GM20000 (cell line): ENCODE data around the gene PTPRK.

Source experiments
- DNase-seq: peaks from one replicate; pipeline ENCODE4 v3.0.0; 2012; ENCODE audit warnings: low spot score
- CTCF ChIP-seq: IDR thresholded peaks from 2 replicates; pipeline ENCODE4 v1.5.1; 2012; ENCODE audit warnings: mild to moderate bottlenecking, control low read depth; ENCODE audit errors: extremely low read depth, missing control alignments

PTPRK gene

GRCh38 chr6:128039543-128039942 lies 480.9 kb downstream of the PTPRK start:
- no peak for DNase-seq
- TF ChIP-seq CTCF: no peak

- no peak for TF ChIP-seq CTCF
- DNase-seq: no peak
These were observed 483.4 kb downstream of the PTPRK start for GRCh38 chr6:128036808-128037570.

GRCh38 chr6:128033156-128033555 lies 487.2 kb downstream of the PTPRK start:
- DNase-seq: no peak
- no peak for TF ChIP-seq CTCF

- no peak for DNase-seq
- no peak for TF ChIP-seq CTCF
These were observed 488.4 kb downstream of the PTPRK start for GRCh38 chr6:128032042-128032441.

- TF ChIP-seq CTCF: no peak
- DNase-seq: no peak
These were observed 490.6 kb downstream of the PTPRK start for GRCh38 chr6:128029826-128030225.

- no peak for DNase-seq
- no peak for TF ChIP-seq CTCF
These were observed 492.2 kb downstream of the PTPRK start for GRCh38 chr6:128028183-128028582.

GRCh38 chr6:128025478-128025877 lies 494.9 kb downstream of the PTPRK start:
- no peak for DNase-seq
- TF ChIP-seq CTCF: no peak
